NCI-H1048 (cell line): ENCODE data around the gene NCAPG2.

Experiments used
- DNase-seq: peaks from one replicate; lab custom pipeline; 2025; lab: John Stamatoyannopoulos, UW

Gene NCAPG2

GRCh38 chr7:158733220-158733519 is 28.6 kb upstream of the NCAPG2 start:
- no peak for DNase-seq

GRCh38 chr7:158732494-158733219 is 28.1 kb upstream of the NCAPG2 start:
- DNase-seq = no peak

- DNase-seq = no peak
Observed at GRCh38 chr7:158731761-158732160, 27.2 kb upstream of the NCAPG2 start.

- DNase-seq = no peak
Observed at GRCh38 chr7:158730383-158731346, 26.1 kb upstream of the NCAPG2 start.

- DNase-seq = no peak
Observed at GRCh38 chr7:158729646-158730382, 25.2 kb upstream of the NCAPG2 start.

- no peak for DNase-seq
Observed at GRCh38 chr7:158728911-158729645, 24.5 kb upstream of the NCAPG2 start.

GRCh38 chr7:158727690-158728089 is 23.1 kb upstream of the NCAPG2 start:
- DNase-seq = no peak

GRCh38 chr7:158726277-158726807 is 21.7 kb upstream of the NCAPG2 start:
- DNase-seq = no peak

GRCh38 chr7:158725506-158725800 is 20.8 kb upstream of the NCAPG2 start:
- DNase-seq = no peak

GRCh38 chr7:158724658-158725505 is 20.3 kb upstream of the NCAPG2 start:
- no peak for DNase-seq

- DNase-seq = no peak
Observed at GRCh38 chr7:158723714-158724385, 19.2 kb upstream of the NCAPG2 start.

- DNase-seq = no peak
Observed at GRCh38 chr7:158723266-158723665, 18.7 kb upstream of the NCAPG2 start.

- DNase-seq = no peak
Observed at GRCh38 chr7:158722574-158723237, 18.1 kb upstream of the NCAPG2 start.

GRCh38 chr7:158720112-158720511 is 15.5 kb upstream of the NCAPG2 start:
- DNase-seq = no peak

GRCh38 chr7:158716802-158717201 is 12.2 kb upstream of the NCAPG2 start:
- DNase-seq = no peak

GRCh38 chr7:158710651-158711102 is 6.1 kb upstream of the NCAPG2 start:
- DNase-seq = no peak

GRCh38 chr7:158707610-158708009 is 3.0 kb upstream of the NCAPG2 start:
- no peak for DNase-seq

GRCh38 chr7:158706710-158707590 is 2.3 kb upstream of the NCAPG2 start:
- DNase-seq = no peak

- no peak for DNase-seq
Observed at GRCh38 chr7:158706273-158706704, 1.7 kb upstream of the NCAPG2 start.
